SK-N-SH (cell line): Measurements from ENCODE around the gene ISG20. TPM values are rescaled to one million over a fixed set of nuclear protein-coding genes. Genes with fewer than 3 reads are reported as not detected.

Experiments used
- CTCF ChIA-PET: fragments of 300-600, 350-600 bp; formaldehyde crosslinking; extraction: SDS; loops from one replicate; lab custom pipeline; 2021; lab: Yijun Ruan, JAX
- POLR2A ChIA-PET: fragments of 350-600 bp; sonication (Branson Sonifier 250); formaldehyde crosslinking; extraction: SDS; loops from one replicate; lab custom pipeline; 2020; ENCODE audit warnings: antibody characterized with exemption, inconsistent platforms; lab: Yijun Ruan, JAX
- DNase-seq: peaks from one replicate; pipeline ENCODE4 v3.0.0; 2012
- H2AFZ ChIP-seq: fragments of 200-600 bp; sonication (generic); 2 replicates; pipeline ENCODE4 v1.8.1; 2016; ENCODE audit warnings: antibody characterized with exemption, mild to moderate bottlenecking, low read depth
- H3F3A ChIP-seq: fragments of 200-600 bp; sonication (generic); replicated peaks from 2 replicates; pipeline ENCODE3; 2016; ENCODE audit warnings: antibody characterized with exemption, mild to moderate bottlenecking; ENCODE audit not compliant: insufficient read depth
- H3K27ac ChIP-seq, 2 experiments: fragments of 200-500 bp in 1 of 2; fragments of 200-600 bp in 1 of 2; sonication (Bioruptor generic) in 1 of 2; sonication (generic), shearing (Covaris generic) in 1 of 2; 2 replicates each; pipeline versions ENCODE4 v1.5.1 to v1.6.1; 2014 to 2016; ENCODE audit warnings: low read depth in 2 of 2, inconsistent platforms in 1 of 2, low read length in 1 of 2, mild to moderate bottlenecking in 1 of 2, mixed read lengths in 1 of 2
- H3K27me3 ChIP-seq: fragments of 200-600 bp; sonication (generic), shearing (Covaris generic); 2 replicates; pipeline ENCODE4 v1.6.1; 2016; ENCODE audit warnings: mixed run types; ENCODE audit not compliant: insufficient read depth
- H3K36me3 ChIP-seq, 2 experiments: fragments of 200-500 bp in 1 of 2; fragments of 200-600 bp in 1 of 2; sonication (Bioruptor generic) in 1 of 2; sonication (generic) in 1 of 2; replicated peaks in 1 of 2; 2 replicates each; pipeline versions ENCODE3 to v1.5.1; 2014 to 2016; ENCODE audit warnings: low read length in 1 of 2, mild to moderate bottlenecking in 1 of 2; ENCODE audit not compliant: insufficient read depth in 2 of 2, control insufficient read depth in 1 of 2
- H3K4me1 ChIP-seq, 2 experiments: fragments of 200-500 bp in 1 of 2; fragments of 200-600 bp in 1 of 2; sonication (Bioruptor generic) in 1 of 2; sonication (generic), shearing (Covaris generic) in 1 of 2; 2 replicates each; pipeline versions ENCODE4 v1.5.1 to v1.6.1; 2014 to 2016; ENCODE audit warnings: low read depth in 1 of 2, low read length in 1 of 2, mixed run types in 1 of 2; ENCODE audit not compliant: insufficient read depth in 2 of 2, control insufficient read depth in 1 of 2
- H3K4me2 ChIP-seq: fragments of 200-600 bp; sonication (generic), shearing (Covaris generic); 2 replicates; pipeline ENCODE4 v1.6.1; 2017; ENCODE audit warnings: mixed run types
- H3K4me3 ChIP-seq, 2 experiments: fragments of 200-500 bp in 1 of 2; fragments of 200-600 bp in 1 of 2; sonication (Bioruptor generic) in 1 of 2; sonication (generic), shearing (Covaris generic) in 1 of 2; 2 replicates each; pipeline versions ENCODE4 v1.5.1 to v1.8.1; 2014 to 2016; ENCODE audit warnings: low read depth in 2 of 2, inconsistent platforms in 1 of 2, low read length in 1 of 2, mild to moderate bottlenecking in 1 of 2, mixed read lengths in 1 of 2, moderate library complexity in 1 of 2
- H3K79me2 ChIP-seq: fragments of 200-600 bp; sonication (generic); 2 replicates; pipeline ENCODE4 v1.8.1; 2017; ENCODE audit warnings: mild to moderate bottlenecking; ENCODE audit not compliant: insufficient read depth
- H3K9ac ChIP-seq: fragments of 200-600 bp; sonication (generic); 2 replicates; pipeline ENCODE4 v1.6.1; 2017; ENCODE audit warnings: mixed run types
- H3K9me2 ChIP-seq: fragments of 200-600 bp; sonication (generic); 2 replicates; pipeline ENCODE4 v1.6.1; 2017; ENCODE audit warnings: mixed run types
- H3K9me3 ChIP-seq: fragments of 200-600 bp; sonication (generic); 2 replicates; pipeline ENCODE4 v1.6.1; 2017; ENCODE audit warnings: mixed run types, mild to moderate bottlenecking, moderate library complexity
- H4K20me1 ChIP-seq: fragments of 200-600 bp; sonication (generic); 2 replicates; pipeline ENCODE4 v1.6.1; 2017; ENCODE audit warnings: mild to moderate bottlenecking, mixed run types; ENCODE audit not compliant: insufficient read depth
- CHD2 ChIP-seq: fragments of 150-350 bp; IDR thresholded peaks from 2 replicates; pipeline ENCODE4 v1.6.1; 2018; ENCODE audit warnings: low read length; ENCODE audit not compliant: partially characterized antibody
- CTCF ChIP-seq: fragments of 200-600 bp; sonication (generic); IDR thresholded peaks from 2 replicates; pipeline ENCODE4 v1.6.1; 2017; ENCODE audit warnings: antibody characterized with exemption, mild to moderate bottlenecking, moderate library complexity
- ELF1 ChIP-seq: IDR thresholded peaks from 2 replicates; pipeline ENCODE4 v1.4.0; 2012
- EP300 ChIP-seq, 2 experiments: IDR thresholded peaks; 2 replicates each; pipeline versions ENCODE4 v1.4.0 to v1.6.1; 2012; ENCODE audit warnings: borderline replicate concordance in 1 of 2, low read depth in 1 of 2, low read length in 1 of 2
- GABPA ChIP-seq: IDR thresholded peaks from 2 replicates; pipeline ENCODE4 v1.4.0; 2012; ENCODE audit warnings: low read depth, mild to moderate bottlenecking
- GATA2 ChIP-seq: sonication (generic); formaldehyde crosslinking; IDR thresholded peaks from 2 replicates; pipeline ENCODE4 v1.5.0; 2020; ENCODE audit warnings: mild to moderate bottlenecking, missing genetic modification reagents
- IRF3 ChIP-seq: fragments of 150-350 bp; IDR thresholded peaks from 2 replicates; pipeline ENCODE4 v1.6.1; 2016; ENCODE audit warnings: mild to moderate bottlenecking, low read depth, low read length
- MEF2A ChIP-seq: IDR thresholded peaks from 2 replicates; pipeline ENCODE4 v1.4.0; 2012; ENCODE audit warnings: low read depth, borderline replicate concordance
- MXI1 ChIP-seq: IDR thresholded peaks from 2 replicates; pipeline ENCODE4 v1.6.1; 2012; ENCODE audit warnings: mild to moderate bottlenecking, low read depth, low read length, improper control_type of control experiment
- NRF1 ChIP-seq: IDR thresholded peaks from 2 replicates; pipeline ENCODE4 v1.6.1; 2012; ENCODE audit warnings: low read depth, mild to moderate bottlenecking, low read length
- POLR2AphosphoS5 ChIP-seq: IDR thresholded peaks from 2 replicates; pipeline ENCODE4 v1.6.1; 2012; ENCODE audit warnings: low read depth, low read length
- RAD21 ChIP-seq: IDR thresholded peaks from 2 replicates; pipeline ENCODE4 v1.6.1; 2012; ENCODE audit warnings: mild to moderate bottlenecking, low read length
- RCOR1 ChIP-seq: fragments of 150-350 bp; IDR thresholded peaks from 2 replicates; pipeline ENCODE4 v1.6.1; 2017; ENCODE audit warnings: antibody characterized with exemption, low read length
- RXRA ChIP-seq: IDR thresholded peaks from 2 replicates; pipeline ENCODE4 v1.4.0; 2012; ENCODE audit warnings: low read depth, mild to moderate bottlenecking, borderline replicate concordance
- SIN3A ChIP-seq: IDR thresholded peaks from 2 replicates; pipeline ENCODE4 v1.6.1; 2012; ENCODE audit warnings: low read depth, mild to moderate bottlenecking, low read length, moderate library complexity, borderline replicate concordance
- TAF1 ChIP-seq: IDR thresholded peaks from 2 replicates; pipeline ENCODE4 v1.6.1; 2012; ENCODE audit warnings: low read depth, mild to moderate bottlenecking, low read length, moderate library complexity, borderline replicate concordance
- TCF12 ChIP-seq: IDR thresholded peaks from 2 replicates; pipeline ENCODE4 v1.4.0; 2012
- TEAD4 ChIP-seq: IDR thresholded peaks from 2 replicates; pipeline ENCODE4 v1.4.0; 2012; ENCODE audit warnings: mild to moderate bottlenecking, borderline replicate concordance; ENCODE audit not compliant: insufficient read depth
- YY1 ChIP-seq: IDR thresholded peaks from 2 replicates; pipeline ENCODE4 v1.4.0; 2012; ENCODE audit warnings: low read depth, mild to moderate bottlenecking
- ZBTB33 ChIP-seq: IDR thresholded peaks from 2 replicates; pipeline ENCODE4 v1.4.0; 2012; ENCODE audit warnings: low read depth, borderline replicate concordance
- WGBS: methylation state at CpG from one replicate; pipeline ENCODE4 v1.1.6; 2017; ENCODE audit warnings: low lambda C conversion rate; 5-methylcytosine and 5-hydroxymethylcytosine counted together
- polyA plus RNA-seq, 3 experiments: library from polyadenylated mRNA; depleted of rRNA; stranded (reverse); fragments of >200 nt; gene quantifications; 2 replicates each; pipeline ENCODE4 v1.2.3, GENCODE V29; 2012

Gene ISG20
- polyA plus RNA-seq, 1 of the 3 experiments (the other 2 are of a cell fraction), result 2.0 TPM

DNA sequence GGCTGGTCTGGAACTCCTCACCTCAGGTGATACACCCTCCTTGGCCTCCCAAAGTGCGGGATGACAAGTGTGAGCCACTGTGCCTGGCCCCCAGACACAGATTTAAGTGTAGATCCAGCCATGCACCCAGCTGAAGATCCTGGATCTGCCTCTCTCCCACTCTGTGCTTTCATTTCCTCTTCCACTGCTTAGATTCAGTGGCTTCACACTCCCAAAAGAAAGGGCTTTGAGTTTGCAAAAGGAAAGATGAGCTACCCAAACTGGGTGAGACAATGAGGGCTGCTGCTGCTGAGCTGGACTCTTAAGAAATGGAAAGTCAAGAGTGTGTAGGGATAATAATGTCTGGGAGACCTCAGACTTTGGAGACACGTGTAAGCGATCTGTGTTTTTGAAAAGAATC lies 45.5 kb downstream of the ISG20 start (continued):
- TF ChIP-seq IRF3, result no peak
- no peak for TF ChIP-seq RCOR1
- no peak for TF ChIP-seq CHD2

DNA sequence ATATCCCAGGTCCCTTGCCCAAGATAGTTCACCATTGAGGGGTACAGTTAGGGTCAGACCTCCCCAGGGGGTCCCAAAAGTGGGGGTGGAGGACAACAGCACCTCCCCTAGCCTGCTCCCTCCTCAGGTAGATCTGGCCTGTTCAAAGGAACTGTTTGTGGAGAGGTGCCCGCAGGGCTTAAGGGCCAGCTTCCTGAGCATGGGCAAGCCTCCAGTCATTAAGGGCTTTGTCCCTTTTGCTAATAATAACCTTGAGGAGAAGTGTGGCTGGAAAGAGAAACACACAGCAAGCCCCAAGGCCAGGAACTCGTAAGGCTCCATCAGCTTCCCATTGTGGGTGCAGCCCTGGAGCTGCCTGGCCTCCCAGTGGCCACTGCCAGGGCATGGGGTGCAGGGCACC lies 47.4 kb downstream of the ISG20 start:
- 43% methylated on average over 2 of the region's 2 CpGs for WGBS
- CTCF ChIA-PET, result interaction anchor here (1.5 to 1.9 kb wide), 2 partner anchors 29 to 219 kb away, joined by 3 to 4 read pairs; no protein-coding TSS in a partner anchor

DNA sequence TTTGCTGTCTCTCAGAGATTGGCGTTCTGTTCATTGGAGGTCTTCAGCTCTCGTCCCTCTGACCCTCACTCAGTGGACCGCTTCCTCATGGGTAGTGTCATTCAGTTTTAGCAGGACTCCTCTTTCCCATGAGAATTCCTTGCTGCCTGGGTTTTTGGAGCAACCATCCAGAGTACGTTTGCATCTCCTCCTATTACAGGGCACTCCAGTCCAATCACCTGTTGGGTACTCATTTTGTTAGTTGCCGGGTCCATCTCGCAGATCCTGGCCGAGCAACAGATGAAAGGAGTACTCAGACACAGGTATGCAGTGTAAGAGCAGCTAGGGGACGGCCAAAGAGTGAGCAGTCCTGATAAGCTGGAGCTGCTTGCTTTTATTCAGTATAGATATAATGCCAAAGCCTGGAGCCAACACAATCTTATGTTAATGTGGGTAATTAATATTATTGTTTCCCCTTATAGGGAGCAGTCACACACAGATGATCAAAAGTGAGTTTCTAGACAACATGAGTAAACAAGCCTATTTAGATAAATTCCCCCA lies 49.6 kb downstream of the ISG20 start:
- H3K9ac ChIP-seq, result no peak overlapping the region
- H3K27ac ChIP-seq, result no peak overlapping the region
- H3K9me2 ChIP-seq, result no peaks in the 10 kb centered on the region
- H2AFZ ChIP-seq, result no peak overlapping the region
- H3K27me3 ChIP-seq, result no peaks in the 10 kb centered on the region; the same call in 1 of the 2 replicates
- H3F3A ChIP-seq, result no peaks in the 10 kb centered on the region
- no peaks in the 10 kb centered on the region for H3K36me3 ChIP-seq
- H4K20me1 ChIP-seq, result no peaks in the 10 kb centered on the region
- DNase-seq, result no peak
- no peak overlapping the region for H3K4me2 ChIP-seq
- H3K4me3 ChIP-seq, result no peak overlapping the region
- POLR2A ChIA-PET, result no interaction called here
- H3K79me2 ChIP-seq, result no peaks in the 10 kb centered on the region
- no peaks in the 10 kb centered on the region for H3K9me3 ChIP-seq
- 34% methylated on average over 8 of the region's 8 CpGs for WGBS
- CTCF ChIA-PET, result interaction anchor here (0.6 to 1.7 kb wide), 3 partner anchors 11 to 101 kb away, joined by 3 to 5 read pairs (median 3); no protein-coding TSS in a partner anchor
- TF ChIP-seq CTCF (no peak), TEAD4 (no peak), EP300 (IDR thresholded peaks at IDR 0.05; ENCODE audit: borderline replicate concordance in 1 of 2, low read depth in 1 of 2, low read length in 1 of 2) (no peak), GATA2 (CRISPR knock-in tag) (no peak), GABPA (no peak), CHD2 (no peak), RAD21 (no peak), MXI1 (no peak), NRF1 (no peak), ELF1 (no peak), RCOR1 (no peak), SIN3A (no peak), POLR2AphosphoS5 (no peak), TCF12 (no peak), ZBTB33 (no peak), RXRA (no peak)
- no peaks in the 10 kb centered on the region for H3K4me1 ChIP-seq

More for the DNA sequence above, 47.4 kb downstream of the ISG20 start:
- Histone ChIP-seq H3K4me3 (no peak overlapping the region), H3K4me1 (peaks cover 0 to 4% of the 10 kb centered on the region in 2 experiments; a peak in 1 of 4 replicates), H3K79me2 (no peaks in the 10 kb centered on the region), H3K27me3 (no peaks in the 10 kb centered on the region; the same call in 1 of the 2 replicates), H3K36me3 (no peaks in the 10 kb centered on the region), H3K9me2 (no peaks in the 10 kb centered on the region), H3K9me3 (no peaks in the 10 kb centered on the region), H4K20me1 (no peaks in the 10 kb centered on the region), H3F3A (no peaks in the 10 kb centered on the region), H3K27ac (no peak overlapping the region), H2AFZ (no peak overlapping the region), H3K9ac (no peak overlapping the region), H3K4me2 (no peak overlapping the region)
- POLR2A ChIA-PET, result no interaction called here
- TF ChIP-seq MEF2A, result no peak
- TF ChIP-seq YY1, result no peak
- TF ChIP-seq TAF1, result no peak
- no peak for DNase-seq
